GM03348 (cell line): ENCODE measurements around the gene SARDH.

ENCODE experiments used
- DNase-seq: peaks from one replicate; pipeline ENCODE4 v3.0.0; 2012; ENCODE audit warnings: low spot score

SARDH gene

GRCh38 chr9:133702798-133703590 is 35.2 kb downstream of the SARDH start:
- DNase-seq = no peak

GRCh38 chr9:133701981-133702797 is 36.0 kb downstream of the SARDH start:
- DNase-seq = no peak

GRCh38 chr9:133701321-133701980 is 36.7 kb downstream of the SARDH start:
- no peak for DNase-seq

- no peak for DNase-seq
Observed at GRCh38 chr9:133700819-133701320, 37.3 kb downstream of the SARDH start.

GRCh38 chr9:133699546-133699945 is 38.6 kb downstream of the SARDH start:
- DNase-seq = no peak

GRCh38 chr9:133696071-133696472 is 42.1 kb downstream of the SARDH start:
- DNase-seq = no peak

GRCh38 chr9:133694686-133695085 is 43.5 kb downstream of the SARDH start:
- no peak for DNase-seq

- DNase-seq = no peak
Observed at GRCh38 chr9:133693703-133694529, 44.2 kb downstream of the SARDH start.

GRCh38 chr9:133693116-133693515 is 45.0 kb downstream of the SARDH start:
- no peak for DNase-seq

GRCh38 chr9:133692364-133692985 is 45.7 kb downstream of the SARDH start:
- DNase-seq = no peak

GRCh38 chr9:133691626-133692363 is 46.4 kb downstream of the SARDH start:
- no peak for DNase-seq

- DNase-seq = no peak
Observed at GRCh38 chr9:133691191-133691590, 47.0 kb downstream of the SARDH start.

- no peak for DNase-seq
Observed at GRCh38 chr9:133690081-133690561, 48.0 kb downstream of the SARDH start.

GRCh38 chr9:133689151-133689763 is 48.9 kb downstream of the SARDH start:
- DNase-seq = no peak

- no peak for DNase-seq
Observed at GRCh38 chr9:133687856-133688761, 50.0 kb downstream of the SARDH start.

GRCh38 chr9:133686642-133687575 is 51.2 kb downstream of the SARDH start:
- no peak for DNase-seq
